UCSD-AML1 (cell line): ENCODE results near the gene DENND1B.
"Not testable (repeated sequence)": the region's sequence is repeated elsewhere in the genome, so short reads cannot be mapped to it uniquely, and the experiment has no call there.

Source experiments
- DNase-seq: peaks from one replicate; lab custom pipeline; 2025; ENCODE audit not compliant: unreplicated experiment; lab: John Stamatoyannopoulos, UW

Gene DENND1B

GRCh38 chr1:197567442-197567841, 207.8 kb downstream of the DENND1B start:
- no peak for DNase-seq

- DNase-seq, result no peak
These were observed 214.2 kb downstream of the DENND1B start for GRCh38 chr1:197561041-197561440.

GRCh38 chr1:197559655-197560054, 215.6 kb downstream of the DENND1B start:
- DNase-seq, result no peak

- DNase-seq, result no peak
These were observed 216.0 kb downstream of the DENND1B start for GRCh38 chr1:197559244-197559643.

- DNase-seq, result no peak
These were observed 218.0 kb downstream of the DENND1B start for GRCh38 chr1:197557302-197557701.

GRCh38 chr1:197553281-197553680, 222.0 kb downstream of the DENND1B start:
- no peak for DNase-seq

- DNase-seq, result no peak
These were observed 228.3 kb downstream of the DENND1B start for GRCh38 chr1:197546989-197547388.

GRCh38 chr1:197544553-197544952, 230.7 kb downstream of the DENND1B start:
- no peak for DNase-seq

- no peak for DNase-seq
These were observed 231.2 kb downstream of the DENND1B start for GRCh38 chr1:197544130-197544529.

- DNase-seq, result no peak
These were observed 233.9 kb downstream of the DENND1B start for GRCh38 chr1:197541411-197541810.

- no peak for DNase-seq
These were observed 248.4 kb downstream of the DENND1B start for GRCh38 chr1:197526736-197527371.

- no peak for DNase-seq
These were observed 254.1 kb downstream of the DENND1B start for GRCh38 chr1:197521118-197521739.

- no peak for DNase-seq
These were observed 255.4 kb downstream of the DENND1B start for GRCh38 chr1:197519741-197520334.

- no peak for DNase-seq
These were observed 259.9 kb downstream of the DENND1B start for GRCh38 chr1:197515421-197515820.

- DNase-seq, result no peak
These were observed 264.4 kb downstream of the DENND1B start for GRCh38 chr1:197510691-197511378.

GRCh38 chr1:197496722-197497121, 278.6 kb downstream of the DENND1B start:
- DNase-seq, result no peak

- not testable (repeated sequence) for DNase-seq
These were observed 283.8 kb downstream of the DENND1B start for GRCh38 chr1:197491505-197491904.

GRCh38 chr1:197486946-197487345, 288.3 kb downstream of the DENND1B start:
- DNase-seq, result peak; percentile 8

GRCh38 chr1:197485790-197486189, 289.5 kb downstream of the DENND1B start:
- no peak for DNase-seq

GRCh38 chr1:197481101-197481500, 294.2 kb downstream of the DENND1B start:
- DNase-seq, result peak; percentile 47

GRCh38 chr1:197480446-197480845, 294.8 kb downstream of the DENND1B start:
- DNase-seq, result peak; percentile 7

GRCh38 chr1:197472141-197472540, 303.1 kb downstream of the DENND1B start:
- no peak for DNase-seq
